ENCODE results near the gene PFKFB3.
"Not testable (repeated sequence)": the region's sequence is repeated elsewhere in the genome, so short reads cannot be mapped to it uniquely, and the experiment has no call there.

The PFKFB3 gene

GRCh38 chr10:6221971-6222751 is 19.4 kb downstream of the PFKFB3 start:
- no peak for DNase-seq

- no peak for DNase-seq
These were observed 20.0 kb downstream of the PFKFB3 start for GRCh38 chr10:6222755-6223154.

GRCh38 chr10:6223981-6224380 is 21.2 kb downstream of the PFKFB3 start:
- no peak for DNase-seq

GRCh38 chr10:6224781-6225180 is 22.0 kb downstream of the PFKFB3 start:
- no peak for DNase-seq

- DNase-seq, result no peak
These were observed 22.6 kb downstream of the PFKFB3 start for GRCh38 chr10:6225263-6225814.

GRCh38 chr10:6226216-6226615 is 23.5 kb downstream of the PFKFB3 start:
- no peak for DNase-seq

GRCh38 chr10:6227346-6227745 is 24.6 kb downstream of the PFKFB3 start:
- no peak for DNase-seq

- DNase-seq, result no peak
These were observed 25.3 kb downstream of the PFKFB3 start for GRCh38 chr10:6228010-6228511.

GRCh38 chr10:6228647-6229046 is 25.9 kb downstream of the PFKFB3 start:
- DNase-seq, result no peak

GRCh38 chr10:6229290-6229689 is 26.6 kb downstream of the PFKFB3 start:
- DNase-seq, result no peak

GRCh38 chr10:6229746-6230145 is 27.0 kb downstream of the PFKFB3 start:
- no peak for DNase-seq

- no peak for DNase-seq
These were observed 27.6 kb downstream of the PFKFB3 start for GRCh38 chr10:6230315-6230714.

- DNase-seq, result no peak
These were observed 28.4 kb downstream of the PFKFB3 start for GRCh38 chr10:6231146-6231545.

GRCh38 chr10:6231730-6232129 is 29.0 kb downstream of the PFKFB3 start:
- DNase-seq, result no peak

- no peak for DNase-seq
These were observed 29.6 kb downstream of the PFKFB3 start for GRCh38 chr10:6232225-6232807.

GRCh38 chr10:6232846-6233724 is 30.4 kb downstream of the PFKFB3 start:
- no peak for DNase-seq

- no peak for DNase-seq
These were observed 31.1 kb downstream of the PFKFB3 start for GRCh38 chr10:6233725-6234277.

- DNase-seq, result no peak
These were observed 31.6 kb downstream of the PFKFB3 start for GRCh38 chr10:6234371-6234770.

- DNase-seq, result no peak
These were observed 33.8 kb downstream of the PFKFB3 start for GRCh38 chr10:6236349-6237198.

GRCh38 chr10:6237199-6237530 is 34.4 kb downstream of the PFKFB3 start:
- DNase-seq, result no peak

- not testable (repeated sequence) for DNase-seq
These were observed 36.0 kb downstream of the PFKFB3 start for GRCh38 chr10:6238587-6239212.
